Measurements from ENCODE around the gene CCDC160. TPM values are rescaled to one million over a fixed set of nuclear protein-coding genes. Genes with fewer than 3 reads are reported as not detected.
"Not testable (repeated sequence)": the region's sequence is repeated elsewhere in the genome, so short reads cannot be mapped to it uniquely, and the experiment has no call there.

The CCDC160 gene
- total RNA-seq, 1 donor from 2014 or later: not detected

DNA sequence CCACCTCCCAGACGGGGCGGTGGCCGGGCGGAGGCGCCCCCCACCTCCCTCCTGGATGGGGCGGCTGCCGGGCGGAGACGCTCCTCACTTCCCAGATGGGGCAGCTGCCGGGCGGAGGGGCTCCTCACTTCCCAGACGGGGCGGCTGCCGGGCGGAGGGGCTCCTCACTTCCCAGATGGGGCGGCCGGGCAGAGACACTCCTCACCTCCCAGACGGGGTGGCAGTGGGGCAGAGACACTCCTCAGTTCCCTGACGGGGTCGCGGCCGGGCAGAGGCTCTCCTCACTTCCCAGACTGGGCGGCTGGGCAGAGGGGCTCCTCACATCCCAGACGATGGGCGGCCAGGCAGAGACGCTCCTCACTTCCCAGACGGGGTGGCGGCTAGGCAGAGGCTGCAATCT is 49.0 kb downstream of the CCDC160 start:
- intact Hi-C loops (cut with DNase I); ATAC-seq (ENCODE audit: poor library complexity); DNase-seq: not testable (repeated sequence)

DNA sequence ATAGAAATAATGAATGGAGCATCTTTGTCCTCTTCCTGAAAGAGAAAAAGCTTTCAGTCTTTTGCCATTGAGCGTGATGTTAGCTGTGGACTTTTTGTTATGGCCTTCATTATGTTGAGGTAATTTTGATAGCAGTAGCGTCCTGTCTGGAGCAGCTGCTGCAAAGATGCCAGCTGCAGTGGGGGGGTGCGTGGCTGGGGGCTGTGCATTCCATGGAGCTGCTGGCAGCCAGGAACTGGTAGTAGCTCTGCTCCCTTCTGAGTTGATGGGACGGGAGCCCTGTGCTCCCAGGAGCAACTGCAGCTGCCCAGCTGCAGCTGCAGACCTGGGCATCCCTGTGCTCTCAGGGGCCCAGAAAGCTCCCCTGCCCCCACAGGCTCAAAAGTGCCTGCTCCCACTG is 50.4 kb downstream of the CCDC160 start:
- ATAC-seq (ENCODE audit: poor library complexity): no peak
- DNase-seq: no peak
- intact Hi-C loops (cut with DNase I): no loop called here

DNA sequence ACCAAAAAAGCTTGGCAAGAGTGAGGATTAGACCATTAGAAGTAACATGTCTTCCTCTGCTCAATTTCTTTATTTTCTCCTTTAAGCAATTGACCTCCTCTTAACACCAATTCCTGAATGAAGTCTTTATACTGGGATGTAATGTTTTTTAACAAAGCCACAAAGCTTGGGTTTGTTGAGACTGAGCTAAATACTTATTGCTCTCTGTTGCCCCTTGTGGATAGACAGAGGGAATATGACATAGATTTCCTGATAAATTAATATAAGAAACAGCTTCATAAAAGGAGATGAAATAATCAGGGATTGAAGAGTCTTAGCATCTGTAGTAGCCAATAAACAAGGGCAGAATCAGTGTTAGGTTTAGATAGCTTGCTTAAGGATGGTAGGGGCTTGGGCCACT is 57.6 kb downstream of the CCDC160 start:
- DNase-seq: no peak
- intact Hi-C loops (cut with DNase I): no loop called here
- ATAC-seq (ENCODE audit: poor library complexity): no peak

Other genes starting within 250 kb of the CCDC160 start
- gene PHF6, start 136.1 kb downstream of the CCDC160 start, total RNA-seq: 8.6 TPM
- 18.5 TPM for gene HPRT1, start 223.0 kb downstream of the CCDC160 start, total RNA-seq

Data from Right ventricle myocardium superior (tissue), 1 donor.